OCI-LY7 (cell line): ENCODE measurements around the gene PIGL. TPM values are rescaled to one million over a fixed set of nuclear protein-coding genes. Genes with fewer than 3 reads are reported as not detected.
A peak's percentile ranks its signal among the peaks of the same experiment; 100 is the strongest.

Experiments
- BruUV-seq: library from RNA; stranded (reverse); fragments of 400-500 nt; replicated peaks from 2 replicates; lab custom pipeline; 2021; lab: Mats Ljungman, UMichigan
- CTCF ChIA-PET: fragments of 300-600 bp; sonication (Branson Sonifier 250); formaldehyde crosslinking; loops from one replicate; lab custom pipeline; 2022; ENCODE audit warnings: antibody characterized with exemption; ENCODE audit not compliant: unreplicated experiment; lab: Charles Lee
- POLR2A ChIA-PET: fragments of 300-600 bp; sonication (Branson Sonifier 250); formaldehyde crosslinking; loops from one replicate; lab custom pipeline; 2022; ENCODE audit warnings: antibody characterized with exemption; lab: Charles Lee
- DNase-seq: peaks from one replicate; pipeline ENCODE4 v3.0.0-alpha.2; 2015; ENCODE audit warnings: low spot score
- H2AFZ ChIP-seq: fragments of 200-600 bp; sonication (generic), shearing (Covaris generic); 2 replicates; pipeline ENCODE4 v1.6.1; 2014; ENCODE audit warnings: mild to moderate bottlenecking, antibody characterized with exemption, low read length, moderate library complexity
- H3K27ac ChIP-seq: fragments of 200-600 bp; sonication (generic); 2 replicates; pipeline ENCODE4 v1.5.1; 2014; ENCODE audit warnings: mixed run types, low read depth, mild to moderate bottlenecking, moderate library complexity, low read length, inconsistent platforms; ENCODE audit not compliant: poor library complexity, severe bottlenecking
- H3K36me3 ChIP-seq: fragments of 200-600 bp; sonication (generic); 2 replicates; pipeline ENCODE4 v1.6.1; 2014; ENCODE audit warnings: mild to moderate bottlenecking, antibody characterized with exemption, low read length, moderate library complexity, mixed read lengths; ENCODE audit not compliant: insufficient read depth
- H3K4me1 ChIP-seq: fragments of 200-600 bp; sonication (generic); 2 replicates; pipeline ENCODE4 v1.5.1; 2014; ENCODE audit warnings: mild to moderate bottlenecking, low read length; ENCODE audit not compliant: insufficient read depth, poor library complexity, severe bottlenecking
- H3K4me2 ChIP-seq: fragments of 200-600 bp; sonication (generic); 2 replicates; pipeline ENCODE4 v1.6.1; 2014; ENCODE audit warnings: mild to moderate bottlenecking, low read length
- H3K4me3 ChIP-seq: fragments of 200-600 bp; sonication (generic); 2 replicates; pipeline ENCODE4 v1.5.1; 2014; ENCODE audit warnings: mild to moderate bottlenecking, low read depth, low read length; ENCODE audit not compliant: poor library complexity, severe bottlenecking
- H3K79me2 ChIP-seq: fragments of 200-600 bp; sonication (generic); 2 replicates; pipeline ENCODE4 v1.6.1; 2016; ENCODE audit warnings: low read depth, mild to moderate bottlenecking, low read length, moderate library complexity, mixed read lengths; ENCODE audit not compliant: insufficient read depth
- H3K9me2 ChIP-seq: fragments of 200-600 bp; sonication (generic); 2 replicates; pipeline ENCODE4 v1.6.1; 2016; ENCODE audit warnings: mild to moderate bottlenecking, low read length, mixed read lengths; ENCODE audit not compliant: insufficient read depth
- H3K9me3 ChIP-seq: fragments of 200-600 bp; sonication (generic); 2 replicates; pipeline ENCODE4 v1.6.1; 2014; ENCODE audit warnings: mild to moderate bottlenecking, mixed run types, low read length, mixed read lengths
- H4K20me1 ChIP-seq: fragments of 200-600 bp; sonication (generic); 2 replicates; pipeline ENCODE4 v1.6.1; 2014; ENCODE audit warnings: mild to moderate bottlenecking, antibody characterized with exemption, low read length, moderate library complexity, mixed read lengths; ENCODE audit not compliant: insufficient read depth
- CTCF ChIP-seq: fragments of 200-600 bp; sonication (generic); conservative IDR thresholded peaks from 2 replicates; pipeline ENCODE4 v1.5.1; 2014; ENCODE audit warnings: mild to moderate bottlenecking, antibody characterized with exemption, low read length, moderate library complexity, mixed read lengths
- EZH2phosphoT487 ChIP-seq: fragments of 200-600 bp; sonication (generic); IDR thresholded peaks from 2 replicates; pipeline ENCODE4 v1.6.1; 2018; ENCODE audit warnings: low read depth, borderline replicate concordance, mild to moderate bottlenecking, mixed run types, antibody characterized with exemption, low read length, moderate library complexity, mixed read lengths
- intact Hi-C: fragments of 100-400 bp; cut with micrococcal nuclease; formaldehyde crosslinking; loops from one replicate; pipeline ENCODE4 v1.10.0; 2022; ENCODE audit not compliant: unreplicated experiment
- total RNA-seq, 2 experiments: library from RNA; depleted of rRNA in 1 of 2; stranded (reverse); fragments of >200 nt in 1 of 2; shearing (Covaris generic) in 1 of 2; gene quantifications; 2 replicates each; pipeline ENCODE4 v1.2.3, GENCODE V29; 2014 to 2022

Gene PIGL
- total RNA-seq, 2 experiments from 2014 or later: 39.4 to 43.6 TPM

- intact Hi-C loops: no loop called here
- H3K79me2 ChIP-seq: no peaks in the 10 kb centered on the region
- peaks cover 19% of the 10 kb centered on the region for H3K36me3 ChIP-seq
- ChIA-PET CTCF (no interaction called here), POLR2A (interaction anchor here (1.4 kb wide), 1 partner anchor 41 kb away, joined by 3 read pairs; no protein-coding TSS in a partner anchor)
- no peak overlapping the region for H3K4me2 ChIP-seq
- BruUV-seq: no TSS peak
- H4K20me1 ChIP-seq: no peaks in the 10 kb centered on the region
- peaks cover 24% of the 10 kb centered on the region for H3K9me3 ChIP-seq
- no peak overlapping the region for H3K4me3 ChIP-seq
- H3K9me2 ChIP-seq: no peaks in the 10 kb centered on the region
- TF ChIP-seq EZH2phosphoT487: no peak
- TF ChIP-seq CTCF: no peak
- no peaks in the 10 kb centered on the region for H3K4me1 ChIP-seq
- H2AFZ ChIP-seq: no peak overlapping the region
- DNase-seq: no peak
- H3K27ac ChIP-seq: no peak overlapping the region
Observed at GRCh38 chr17:16273929-16274339, 56.9 kb downstream of the PIGL start.

DNA sequence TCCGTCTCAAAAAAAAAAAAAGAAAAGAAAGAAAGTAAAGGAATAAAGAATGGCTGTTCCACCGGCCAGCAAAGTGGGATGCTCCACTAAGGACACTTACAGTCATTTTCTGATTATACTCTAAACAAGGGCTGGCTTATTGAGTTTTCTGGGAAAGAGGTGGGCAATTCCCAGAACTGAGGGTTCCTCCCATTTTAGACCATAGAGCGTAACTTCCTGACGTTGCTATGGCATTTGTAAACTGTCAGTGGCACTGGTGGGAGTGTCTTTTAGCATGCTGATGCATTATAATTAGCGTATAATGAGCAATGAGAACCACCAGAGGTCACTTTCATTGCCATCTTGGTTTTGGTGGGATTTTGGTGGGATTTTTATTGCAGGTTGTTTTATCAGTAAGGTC is 58.0 kb downstream of the PIGL start:
- Histone ChIP-seq H4K20me1 (no peaks in the 10 kb centered on the region), H3K9me3 (peaks cover 26% of the 10 kb centered on the region), H3K79me2 (no peaks in the 10 kb centered on the region), H2AFZ (no peak overlapping the region), H3K4me2 (no peak overlapping the region), H3K36me3 (peaks cover 30% of the 10 kb centered on the region), H3K9me2 (no peaks in the 10 kb centered on the region), H3K4me3 (no peak overlapping the region), H3K4me1 (no peaks in the 10 kb centered on the region), H3K27ac (no peak overlapping the region)
- TF ChIP-seq EZH2phosphoT487 (no peak), CTCF (no peak)
- CTCF ChIA-PET: no interaction called here
- intact Hi-C loops: no loop called here
- DNase-seq: no peak
- BruUV-seq: no TSS peak
- POLR2A ChIA-PET: no interaction called here

GRCh38 chr17:16277163-16277562 is 60.2 kb downstream of the PIGL start:
- Histone ChIP-seq H4K20me1 (no peaks in the 10 kb centered on the region), H3K4me1 (no peaks in the 10 kb centered on the region), H3K27ac (no peak overlapping the region), H3K36me3 (peaks cover 34% of the 10 kb centered on the region), H3K79me2 (no peaks in the 10 kb centered on the region), H3K9me2 (no peaks in the 10 kb centered on the region), H3K4me2 (no peak overlapping the region), H2AFZ (no peak overlapping the region), H3K4me3 (no peak overlapping the region), H3K9me3 (peaks cover 26% of the 10 kb centered on the region)
- intact Hi-C loops: no loop called here
- TF ChIP-seq EZH2phosphoT487 (no peak), CTCF (no peak)
- DNase-seq: peak; percentile 35
- no TSS peak for BruUV-seq
- POLR2A ChIA-PET: no interaction called here
- CTCF ChIA-PET: no interaction called here
